Liver (tissue), 9 donors: ENCODE measurements around the gene OR10A4. TPM values are rescaled to one million over a fixed set of nuclear protein-coding genes. Genes with fewer than 3 reads are reported as not detected.

Source experiments
- DNase-seq: peaks from one replicate; pipeline ENCODE4 v3.0.0-alpha.2; 2017; ENCODE audit warnings: low spot score
- H3K27ac ChIP-seq, 2 donors: one replicate each; pipeline ENCODE4 v1.7.0; 2013; ENCODE audit warnings: inconsistent platforms in 2 of 2, low read length in 2 of 2, control low read depth in 1 of 2, low read depth in 1 of 2, mild to moderate bottlenecking in 1 of 2
- H3K27me3 ChIP-seq, 4 donors: one replicate each; pipeline versions ENCODE4 v1.6.1 to v1.7.0; 2013; ENCODE audit warnings: low read length in 3 of 4, inconsistent platforms in 1 of 4, mild to moderate bottlenecking in 1 of 4, moderate library complexity in 1 of 4; ENCODE audit not compliant: control insufficient read depth in 4 of 4, insufficient read depth in 4 of 4
- H3K36me3 ChIP-seq, 4 donors: one replicate each; pipeline versions ENCODE4 v1.6.1 to v1.7.0; 2013; ENCODE audit warnings: low read length in 3 of 4, mild to moderate bottlenecking in 3 of 4, low read depth in 1 of 4, moderate library complexity in 1 of 4; ENCODE audit not compliant: control insufficient read depth in 4 of 4, insufficient read depth in 3 of 4
- H3K4me1 ChIP-seq, 4 donors: one replicate each; pipeline versions ENCODE4 v1.6.1 to v1.7.0; 2013; ENCODE audit warnings: low read length in 3 of 4, mild to moderate bottlenecking in 3 of 4, moderate library complexity in 1 of 4; ENCODE audit not compliant: control insufficient read depth in 4 of 4, insufficient read depth in 4 of 4
- H3K4me3 ChIP-seq, 3 donors: one replicate each; pipeline versions ENCODE4 v1.6.1 to v1.7.0; 2013; ENCODE audit warnings: low read length in 3 of 3, control low read depth in 1 of 3, low read depth in 1 of 3, mild to moderate bottlenecking in 1 of 3
- H3K9ac ChIP-seq, 2 donors: one replicate each; pipeline ENCODE4 v1.7.0; 2013; ENCODE audit warnings: low read length in 2 of 2, mild to moderate bottlenecking in 2 of 2, moderate library complexity in 2 of 2, control low read depth in 1 of 2, low read depth in 1 of 2
- H3K9me3 ChIP-seq, 4 donors: one replicate each; pipeline versions ENCODE4 v1.6.1 to v1.7.0; 2013; ENCODE audit warnings: low read length in 3 of 4; ENCODE audit not compliant: control insufficient read depth in 4 of 4
- ATF3 ChIP-seq: IDR thresholded peaks from 2 replicates; pipeline ENCODE4 v1.6.1; 2016; ENCODE audit warnings: antibody characterized with exemption
- CTCF ChIP-seq: fragments of 150-350 bp; IDR thresholded peaks from 2 replicates; pipeline ENCODE4 v1.5.1; 2017; ENCODE audit warnings: improper control_type of control experiment, low read depth, low read length; ENCODE audit not compliant: missing input control
- EGR1 ChIP-seq, 2 donors: IDR thresholded peaks; 2 replicates each; pipeline ENCODE4 v1.6.1; 2016 to 2018; ENCODE audit warnings: antibody characterized with exemption in 2 of 2, low read depth in 2 of 2
- FOXA1 ChIP-seq: IDR thresholded peaks from 2 replicates; pipeline ENCODE4 v1.6.1; 2016; ENCODE audit warnings: antibody characterized with exemption
- FOXA2 ChIP-seq: IDR thresholded peaks from 2 replicates; pipeline ENCODE4 v1.6.1; 2016; ENCODE audit warnings: antibody characterized with exemption
- GABPA ChIP-seq, 2 donors: IDR thresholded peaks in 1 of 2; conservative IDR thresholded peaks in 1 of 2; 2 replicates each; pipeline ENCODE4 v1.6.1; 2016; ENCODE audit warnings: antibody characterized with exemption in 2 of 2, mild to moderate bottlenecking in 1 of 2, moderate library complexity in 1 of 2
- HNF4A ChIP-seq, 2 donors: conservative IDR thresholded peaks; 2 replicates each; pipeline ENCODE4 v1.6.1; 2016; ENCODE audit warnings: antibody characterized with exemption in 2 of 2, mild to moderate bottlenecking in 2 of 2
- HNF4G ChIP-seq: IDR thresholded peaks from 2 replicates; pipeline ENCODE4 v1.6.1; 2016; ENCODE audit warnings: antibody characterized with exemption
- MAX ChIP-seq: IDR thresholded peaks from 2 replicates; pipeline ENCODE4 v1.6.1; 2016; ENCODE audit warnings: antibody characterized with exemption
- NR2F2 ChIP-seq: IDR thresholded peaks from 2 replicates; pipeline ENCODE4 v1.6.1; 2016; ENCODE audit warnings: antibody characterized with exemption
- RAD21 ChIP-seq, 2 donors: IDR thresholded peaks; 2 replicates each; pipeline ENCODE4 v1.6.1; 2016; ENCODE audit warnings: antibody characterized with exemption in 2 of 2, mild to moderate bottlenecking in 2 of 2
- RXRA ChIP-seq, 2 donors: IDR thresholded peaks; 2 replicates each; pipeline ENCODE4 v1.6.1; 2017 to 2018; ENCODE audit warnings: antibody characterized with exemption in 2 of 2, mild to moderate bottlenecking in 1 of 2
- SP1 ChIP-seq: IDR thresholded peaks from 2 replicates; pipeline ENCODE4 v1.6.1; 2018; ENCODE audit warnings: antibody characterized with exemption, mild to moderate bottlenecking
- TAF1 ChIP-seq: conservative IDR thresholded peaks from 2 replicates; pipeline ENCODE4 v1.6.1; 2016; ENCODE audit warnings: antibody characterized with exemption, mild to moderate bottlenecking
- YY1 ChIP-seq: IDR thresholded peaks from 2 replicates; pipeline ENCODE4 v1.6.1; 2016; ENCODE audit warnings: antibody characterized with exemption, mild to moderate bottlenecking
- ZBTB33 ChIP-seq: IDR thresholded peaks from 2 replicates; pipeline ENCODE4 v1.6.1; 2016; ENCODE audit warnings: antibody characterized with exemption
- WGBS: extraction: QIAGEN DNeasy Blood & Tissue Kit; methylation state at CpG from one replicate; pipeline ENCODE4 v1.1.7; 2013; 5-methylcytosine and 5-hydroxymethylcytosine counted together
- polyA plus RNA-seq, 2 donors: library from polyadenylated mRNA; stranded (reverse) in 1 of 2; unstranded in 1 of 2; fragments of 200-250 nt in 1 of 2; fragments of >200 nt in 1 of 2; fragmentation: Nextera tagmentation in 1 of 2; extraction: Ambion mirVana in 1 of 2; gene quantifications; one replicate each; pipeline versions ENCODE4 v1.2.1 to v1.2.3, GENCODE V29; 2013 to 2015
- total RNA-seq, 2 donors: library from RNA; depleted of rRNA; stranded (reverse); fragments of >200 nt; gene quantifications; one replicate each; pipeline ENCODE4 v1.2.3, GENCODE V29; 2014
- TF ChIP-seq, protein P1 (sequence below): IDR thresholded peaks from 2 replicates; pipeline ENCODE4 v1.6.1; 2016; ENCODE audit warnings: antibody characterized with exemption, mild to moderate bottlenecking
- donor health status: healthy.
- donor health status: healthy.
- donor health status: healthy.
- donor health status: healthy.
- donor health status: healthy.

OR10A4 gene
- total and polyA plus RNA-seq, 4 donors: not detected

GRCh38 chr11:6844356-6844755 lies 32.1 kb upstream of the OR10A4 start:
- DNase-seq: no peak
- TF ChIP-seq FOXA1 (no peak), FOXA2 (no peak), ATF3 (no peak), YY1 (no peak), MAX (no peak), RXRA (IDR thresholded peaks at IDR 0.05) (no peak)
- Histone ChIP-seq H3K9me3 (peaks cover 0 to 12% (median 5%) of the 10 kb centered on the region in 4 donors), H3K4me1 (no peaks in the 10 kb centered on the region), H3K27me3 (peaks cover 0 to 4% (median 0%) of the 10 kb centered on the region in 4 donors), H3K9ac (no peak overlapping the region), H3K27ac (no peak overlapping the region), H3K4me3 (no peak overlapping the region), H3K36me3 (no peaks in the 10 kb centered on the region)
- WGBS: 88% methylated on average over 5 of the region's 5 CpGs

DNA sequence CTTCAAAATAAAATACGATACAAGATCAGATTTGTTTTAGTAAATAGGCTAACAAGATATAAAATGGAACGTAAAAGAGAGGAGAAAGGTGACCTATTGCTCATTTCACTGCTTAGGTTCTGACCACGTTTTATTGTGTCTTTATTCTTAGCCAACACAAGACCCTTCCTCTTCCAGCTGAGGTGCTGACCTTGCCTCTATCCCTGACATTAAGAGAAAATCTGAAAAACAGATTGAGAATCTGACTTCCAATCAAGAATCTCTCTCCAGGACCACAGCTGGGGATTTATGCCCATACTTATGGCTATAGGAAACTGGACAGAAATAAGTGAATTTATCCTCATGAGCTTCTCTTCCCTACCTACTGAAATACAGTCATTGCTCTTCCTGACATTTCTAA lies 31.0 kb upstream of the OR10A4 start, which contains the start of gene OR10A5:
Gene OR10A5, plus strand, starts transcription at position 301 of the 400 bp plus-strand sequence. Its CDS starts 0 bp downstream, at position 301.
- H3K9ac ChIP-seq: no peak within 1 kb of the TSS
- H3K4me3 ChIP-seq: no peak within 1 kb of the TSS
- peaks cover 0 to 4% (median 0%) of the 10 kb centered on the region in 4 donors for H3K27me3 ChIP-seq
- peaks cover 0 to 12% (median 5%) of the 10 kb centered on the region in 4 donors for H3K9me3 ChIP-seq
- TF ChIP-seq FOXA1: no peak
- no peak for TF ChIP-seq HNF4A (conservative IDR thresholded peaks at IDR 0.05)
- TF ChIP-seq ATF3: no peak
- no peak for TF ChIP-seq FOXA2
- TF ChIP-seq TAF1: no peak
- no peak for TF ChIP-seq GABPA (IDR thresholded peaks at IDR 0.05 in 1 of 2, conservative IDR thresholded peaks at IDR 0.05 in 1 of 2)
- TF ChIP-seq RXRA (IDR thresholded peaks at IDR 0.05): no peak
- TF ChIP-seq, protein P1, sequence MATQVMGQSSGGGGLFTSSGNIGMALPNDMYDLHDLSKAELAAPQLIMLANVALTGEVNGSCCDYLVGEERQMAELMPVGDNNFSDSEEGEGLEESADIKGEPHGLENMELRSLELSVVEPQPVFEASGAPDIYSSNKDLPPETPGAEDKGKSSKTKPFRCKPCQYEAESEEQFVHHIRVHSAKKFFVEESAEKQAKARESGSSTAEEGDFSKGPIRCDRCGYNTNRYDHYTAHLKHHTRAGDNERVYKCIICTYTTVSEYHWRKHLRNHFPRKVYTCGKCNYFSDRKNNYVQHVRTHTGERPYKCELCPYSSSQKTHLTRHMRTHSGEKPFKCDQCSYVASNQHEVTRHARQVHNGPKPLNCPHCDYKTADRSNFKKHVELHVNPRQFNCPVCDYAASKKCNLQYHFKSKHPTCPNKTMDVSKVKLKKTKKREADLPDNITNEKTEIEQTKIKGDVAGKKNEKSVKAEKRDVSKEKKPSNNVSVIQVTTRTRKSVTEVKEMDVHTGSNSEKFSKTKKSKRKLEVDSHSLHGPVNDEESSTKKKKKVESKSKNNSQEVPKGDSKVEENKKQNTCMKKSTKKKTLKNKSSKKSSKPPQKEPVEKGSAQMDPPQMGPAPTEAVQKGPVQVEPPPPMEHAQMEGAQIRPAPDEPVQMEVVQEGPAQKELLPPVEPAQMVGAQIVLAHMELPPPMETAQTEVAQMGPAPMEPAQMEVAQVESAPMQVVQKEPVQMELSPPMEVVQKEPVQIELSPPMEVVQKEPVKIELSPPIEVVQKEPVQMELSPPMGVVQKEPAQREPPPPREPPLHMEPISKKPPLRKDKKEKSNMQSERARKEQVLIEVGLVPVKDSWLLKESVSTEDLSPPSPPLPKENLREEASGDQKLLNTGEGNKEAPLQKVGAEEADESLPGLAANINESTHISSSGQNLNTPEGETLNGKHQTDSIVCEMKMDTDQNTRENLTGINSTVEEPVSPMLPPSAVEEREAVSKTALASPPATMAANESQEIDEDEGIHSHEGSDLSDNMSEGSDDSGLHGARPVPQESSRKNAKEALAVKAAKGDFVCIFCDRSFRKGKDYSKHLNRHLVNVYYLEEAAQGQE: no peak
- TF ChIP-seq CTCF: no peak
- TF ChIP-seq EGR1 (IDR thresholded peaks at IDR 0.05; ENCODE audit: low read depth in 2 of 2): no peak
- no peak for TF ChIP-seq RAD21 (IDR thresholded peaks at IDR 0.05)
- TF ChIP-seq SP1: no peak
- TF ChIP-seq YY1: no peak
- no peak for TF ChIP-seq NR2F2
- no peak for TF ChIP-seq HNF4G
- no peak for TF ChIP-seq ZBTB33
- no peak for DNase-seq
- H3K36me3 ChIP-seq: no peaks in the 10 kb centered on the region
- WGBS: 69% methylated on average over 3 of the region's 3 CpGs
- H3K27ac ChIP-seq: no peak within 1 kb of the TSS
- no peaks in the 10 kb centered on the region for H3K4me1 ChIP-seq
